ENCODE results near the gene KCNJ6.

KCNJ6 gene

DNA sequence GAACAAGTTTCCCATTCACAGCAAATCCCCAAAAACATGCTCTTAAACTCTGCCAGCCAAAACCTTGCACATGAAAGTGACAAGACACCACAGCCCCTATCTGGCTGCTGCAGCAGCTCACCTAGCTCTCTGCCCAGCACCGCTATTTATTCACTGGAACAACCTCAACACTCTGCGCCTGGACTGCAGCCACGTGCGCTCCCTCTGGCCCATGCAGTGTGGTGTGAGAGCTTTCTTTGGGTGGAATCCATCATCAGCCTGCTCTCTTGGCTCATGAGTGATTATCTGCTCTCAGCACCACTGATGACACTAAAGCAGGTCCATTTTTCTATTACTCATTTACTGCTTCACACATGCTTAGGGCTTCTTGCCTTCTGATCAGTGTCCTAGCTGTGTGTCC lies 11.4 kb downstream of the KCNJ6 start:
- no peak overlapping the region for H2AK5ac ChIP-seq (ENCODE audit: low read length, severe bottlenecking)
- H2BK15ac ChIP-seq (ENCODE audit: low read depth, poor library complexity, severe bottlenecking), result no peak overlapping the region
- WGBS, result 89% methylated on average over 4 of the region's 4 CpGs

GRCh38 chr21:37903396-37903795 lies 12.9 kb downstream of the KCNJ6 start:
- Histone ChIP-seq H2AFZ (ENCODE audit: low read depth, low read length) (no peak overlapping the region), H3K27me3 (ENCODE audit: control insufficient read depth in 1 of 2, insufficient read depth in 1 of 2, low read length in 2 of 2) (peaks cover 7 to 97% of the 10 kb centered on the region in 2 experiments), H2BK120ac (ENCODE audit: low read depth, low read length) (no peak overlapping the region), H3K18ac (ENCODE audit: low read depth in 1 of 2, low read length in 2 of 2) (no peak overlapping the region), H3K27ac (ENCODE audit: low read length, poor library complexity, severe bottlenecking) (no peak overlapping the region), H4K8ac (ENCODE audit: low read length) (no peak overlapping the region), H3K9me3 (ENCODE audit: control insufficient read depth, low read length) (no peaks in the 10 kb centered on the region), H3K4me2 (ENCODE audit: low read length, poor library complexity, severe bottlenecking) (no peak overlapping the region), H3K14ac (ENCODE audit: low read length in 2 of 2) (no peak overlapping the region), H3K4ac (ENCODE audit: low read depth in 1 of 2, low read length in 2 of 2) (no peak overlapping the region), H3K9ac (ENCODE audit: low read length) (no peak overlapping the region), H3K79me1 (replicated peaks; ENCODE audit: low read length, poor library complexity, severe bottlenecking) (peaks cover 6% of the 10 kb centered on the region), H4K91ac (ENCODE audit: low read length) (no peak overlapping the region), H3K23ac (ENCODE audit: low read length in 2 of 2) (no peak overlapping the region), H3K36me3 (ENCODE audit: control insufficient read depth in 1 of 2, insufficient read depth in 2 of 2, low read depth in 1 of 2, low read length in 2 of 2) (no peaks in the 10 kb centered on the region), H2BK12ac (ENCODE audit: low read length in 2 of 2) (no peak overlapping the region), H2AK5ac (ENCODE audit: low read length, severe bottlenecking) (no peak overlapping the region), H3K4me1 (ENCODE audit: control insufficient read depth, insufficient read depth, low read depth, low read length) (peaks cover 2% of the 10 kb centered on the region), H3K4me3 (ENCODE audit: insufficient read depth in 1 of 2, low read depth in 1 of 2, low read length in 2 of 2) (no peak overlapping the region), H2BK15ac (ENCODE audit: low read depth, poor library complexity, severe bottlenecking) (no peak overlapping the region), H2BK5ac (ENCODE audit: low read depth, low read length, poor library complexity, severe bottlenecking) (no peak overlapping the region)
- 90% methylated on average over 2 of the region's 2 CpGs for WGBS
- no peak for DNase-seq

More for the DNA sequence above, 11.4 kb downstream of the KCNJ6 start:
- peaks cover 2% of the 10 kb centered on the region for H3K4me1 ChIP-seq (ENCODE audit: control insufficient read depth, insufficient read depth, low read depth, low read length)
- no peak overlapping the region for H2BK120ac ChIP-seq (ENCODE audit: low read depth, low read length)
- H3K4me3 ChIP-seq (ENCODE audit: insufficient read depth in 1 of 2, low read depth in 1 of 2, low read length in 2 of 2), result no peak overlapping the region
- H2BK12ac ChIP-seq (ENCODE audit: low read length in 2 of 2), result no peak overlapping the region
- no peak overlapping the region for H3K4ac ChIP-seq (ENCODE audit: low read depth in 1 of 2, low read length in 2 of 2)
- no peak overlapping the region for H2AFZ ChIP-seq (ENCODE audit: low read depth, low read length)
- no peak overlapping the region for H3K27ac ChIP-seq (ENCODE audit: low read length, poor library complexity, severe bottlenecking)
- H4K8ac ChIP-seq (ENCODE audit: low read length), result no peak overlapping the region
- no peaks in the 10 kb centered on the region for H3K9me3 ChIP-seq (ENCODE audit: control insufficient read depth, low read length)
- H3K14ac ChIP-seq (ENCODE audit: low read length in 2 of 2), result peak overlapping the region in 1 of 2 experiments; percentile 2
- no peak overlapping the region for H3K4me2 ChIP-seq (ENCODE audit: low read length, poor library complexity, severe bottlenecking)
- no peak overlapping the region for H3K9ac ChIP-seq (ENCODE audit: low read length)
- H3K27me3 ChIP-seq (ENCODE audit: control insufficient read depth in 1 of 2, insufficient read depth in 1 of 2, low read length in 2 of 2), result peaks cover 3 to 91% of the 10 kb centered on the region in 2 experiments
- DNase-seq, result no peak
- no peak overlapping the region for H4K91ac ChIP-seq (ENCODE audit: low read length)
- H3K79me1 ChIP-seq (replicated peaks; ENCODE audit: low read length, poor library complexity, severe bottlenecking), result peaks cover 6% of the 10 kb centered on the region
- no peak overlapping the region for H3K18ac ChIP-seq (ENCODE audit: low read depth in 1 of 2, low read length in 2 of 2)
- no peaks in the 10 kb centered on the region for H3K36me3 ChIP-seq (ENCODE audit: control insufficient read depth in 1 of 2, insufficient read depth in 2 of 2, low read depth in 1 of 2, low read length in 2 of 2)
- H2BK5ac ChIP-seq (ENCODE audit: low read depth, low read length, poor library complexity, severe bottlenecking), result no peak overlapping the region
- no peak overlapping the region for H3K23ac ChIP-seq (ENCODE audit: low read length in 2 of 2)

DNA sequence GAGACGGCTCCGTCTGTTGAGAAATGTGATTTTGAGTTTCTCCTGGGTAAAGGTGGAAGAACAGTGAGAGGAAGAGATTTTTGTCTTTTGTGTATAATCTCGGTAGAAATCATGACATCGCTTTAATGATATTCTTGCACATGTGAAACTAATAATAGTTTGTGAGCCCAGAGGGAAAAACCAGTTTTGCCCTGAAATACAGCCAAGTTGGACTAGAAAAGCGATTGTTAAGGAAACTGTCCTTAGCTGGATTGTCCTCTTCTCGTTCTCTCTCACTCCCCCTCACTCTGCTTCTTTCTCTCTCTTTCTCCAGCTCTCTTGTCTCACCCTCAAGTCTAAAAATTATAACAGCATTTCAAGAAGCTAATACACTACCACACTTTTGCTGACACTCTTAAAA lies 17.1 kb downstream of the KCNJ6 start:
- H2BK12ac ChIP-seq (ENCODE audit: low read length in 2 of 2), result no peak overlapping the region
- H3K27me3 ChIP-seq (ENCODE audit: control insufficient read depth in 1 of 2, insufficient read depth in 1 of 2, low read length in 2 of 2), result peaks cover 4 to 95% of the 10 kb centered on the region in 2 experiments
- no peak overlapping the region for H3K4ac ChIP-seq (ENCODE audit: low read depth in 1 of 2, low read length in 2 of 2)
- no peak overlapping the region for H3K9ac ChIP-seq (ENCODE audit: low read length)
- H3K14ac ChIP-seq (ENCODE audit: low read length in 2 of 2), result no peak overlapping the region
- H3K4me1 ChIP-seq (ENCODE audit: control insufficient read depth, insufficient read depth, low read depth, low read length), result no peaks in the 10 kb centered on the region
- H4K8ac ChIP-seq (ENCODE audit: low read length), result no peak overlapping the region
- no peak overlapping the region for H2BK120ac ChIP-seq (ENCODE audit: low read depth, low read length)
- no peak overlapping the region for H3K4me2 ChIP-seq (ENCODE audit: low read length, poor library complexity, severe bottlenecking)
- no peak overlapping the region for H3K4me3 ChIP-seq (ENCODE audit: insufficient read depth in 1 of 2, low read depth in 1 of 2, low read length in 2 of 2)
- no peaks in the 10 kb centered on the region for H3K9me3 ChIP-seq (ENCODE audit: control insufficient read depth, low read length)
- H3K23ac ChIP-seq (ENCODE audit: low read length in 2 of 2), result no peak overlapping the region
- no peak overlapping the region for H4K91ac ChIP-seq (ENCODE audit: low read length)
- no peak overlapping the region for H2BK5ac ChIP-seq (ENCODE audit: low read depth, low read length, poor library complexity, severe bottlenecking)
- DNase-seq, result no peak
- no peak overlapping the region for H2AK5ac ChIP-seq (ENCODE audit: low read length, severe bottlenecking)
- no peak overlapping the region for H2BK15ac ChIP-seq (ENCODE audit: low read depth, poor library complexity, severe bottlenecking)
- H3K79me1 ChIP-seq (replicated peaks; ENCODE audit: low read length, poor library complexity, severe bottlenecking), result peaks cover 9% of the 10 kb centered on the region
- no peak overlapping the region for H2AFZ ChIP-seq (ENCODE audit: low read depth, low read length)
- no peak overlapping the region for H3K18ac ChIP-seq (ENCODE audit: low read depth in 1 of 2, low read length in 2 of 2)
- H3K36me3 ChIP-seq (ENCODE audit: control insufficient read depth in 1 of 2, insufficient read depth in 2 of 2, low read depth in 1 of 2, low read length in 2 of 2), result peaks cover 0 to 7% of the 10 kb centered on the region in 2 experiments
- no peak overlapping the region for H3K27ac ChIP-seq (ENCODE audit: low read length, poor library complexity, severe bottlenecking)
- 93% methylated on average over 6 of the region's 6 CpGs for WGBS

DNA sequence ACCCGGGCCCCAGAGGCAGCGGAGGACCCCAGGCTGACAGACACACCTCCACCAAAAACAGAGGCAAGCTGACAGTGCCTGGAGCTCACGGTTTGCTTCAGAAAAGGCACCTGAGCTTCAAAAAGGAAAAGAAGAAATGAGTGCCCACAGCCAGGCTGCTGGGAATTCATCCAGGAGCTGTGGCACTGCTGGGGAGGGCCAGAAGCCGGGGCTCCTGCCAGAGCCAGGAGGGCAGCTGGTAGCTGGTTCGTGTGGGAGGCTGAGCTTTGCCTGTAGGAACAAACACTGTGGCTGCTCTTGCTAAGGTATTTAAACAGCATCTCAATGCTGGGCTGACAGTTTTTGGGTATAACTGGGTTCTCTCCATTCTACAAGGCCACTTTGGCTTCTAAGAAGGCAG lies 19.5 kb downstream of the KCNJ6 start:
- H2AFZ ChIP-seq (ENCODE audit: low read depth, low read length), result no peak overlapping the region
- H3K14ac ChIP-seq (ENCODE audit: low read length in 2 of 2), result no peak overlapping the region
- H2BK5ac ChIP-seq (ENCODE audit: low read depth, low read length, poor library complexity, severe bottlenecking), result no peak overlapping the region
- H3K9ac ChIP-seq (ENCODE audit: low read length), result no peak overlapping the region
- no peak overlapping the region for H3K27ac ChIP-seq (ENCODE audit: low read length, poor library complexity, severe bottlenecking)
- 75% methylated on average over 4 of the region's 5 CpGs for WGBS
- H3K27me3 ChIP-seq (ENCODE audit: control insufficient read depth in 1 of 2, insufficient read depth in 1 of 2, low read length in 2 of 2), result peaks cover 4 to 83% of the 10 kb centered on the region in 2 experiments
- H4K91ac ChIP-seq (ENCODE audit: low read length), result no peak overlapping the region
- H3K4me1 ChIP-seq (ENCODE audit: control insufficient read depth, insufficient read depth, low read depth, low read length), result no peaks in the 10 kb centered on the region
- H3K79me1 ChIP-seq (replicated peaks; ENCODE audit: low read length, poor library complexity, severe bottlenecking), result peaks cover 8% of the 10 kb centered on the region
- no peak overlapping the region for H3K4me2 ChIP-seq (ENCODE audit: low read length, poor library complexity, severe bottlenecking)
- peaks cover 0 to 7% of the 10 kb centered on the region in 2 experiments for H3K36me3 ChIP-seq (ENCODE audit: control insufficient read depth in 1 of 2, insufficient read depth in 2 of 2, low read depth in 1 of 2, low read length in 2 of 2)
- DNase-seq, result no peak
- no peak overlapping the region for H3K23ac ChIP-seq (ENCODE audit: low read length in 2 of 2)
- H3K9me3 ChIP-seq (ENCODE audit: control insufficient read depth, low read length), result no peaks in the 10 kb centered on the region
- no peak overlapping the region for H2BK15ac ChIP-seq (ENCODE audit: low read depth, poor library complexity, severe bottlenecking)
- H3K18ac ChIP-seq (ENCODE audit: low read depth in 1 of 2, low read length in 2 of 2), result no peak overlapping the region
- no peak overlapping the region for H3K4ac ChIP-seq (ENCODE audit: low read depth in 1 of 2, low read length in 2 of 2)
- no peak overlapping the region for H2BK12ac ChIP-seq (ENCODE audit: low read length in 2 of 2)
- H3K4me3 ChIP-seq (ENCODE audit: insufficient read depth in 1 of 2, low read depth in 1 of 2, low read length in 2 of 2), result no peak overlapping the region
- H2BK120ac ChIP-seq (ENCODE audit: low read depth, low read length), result no peak overlapping the region
- no peak overlapping the region for H4K8ac ChIP-seq (ENCODE audit: low read length)
- no peak overlapping the region for H2AK5ac ChIP-seq (ENCODE audit: low read length, severe bottlenecking)

Measured in mesenchymal stem cell (in vitro differentiated cells and primary cell).